ENCODE results near the gene CCR3.
"Not testable (repeated sequence)": the region's sequence is repeated elsewhere in the genome, so short reads cannot be mapped to it uniquely, and the experiment has no call there.

The CCR3 gene

DNA sequence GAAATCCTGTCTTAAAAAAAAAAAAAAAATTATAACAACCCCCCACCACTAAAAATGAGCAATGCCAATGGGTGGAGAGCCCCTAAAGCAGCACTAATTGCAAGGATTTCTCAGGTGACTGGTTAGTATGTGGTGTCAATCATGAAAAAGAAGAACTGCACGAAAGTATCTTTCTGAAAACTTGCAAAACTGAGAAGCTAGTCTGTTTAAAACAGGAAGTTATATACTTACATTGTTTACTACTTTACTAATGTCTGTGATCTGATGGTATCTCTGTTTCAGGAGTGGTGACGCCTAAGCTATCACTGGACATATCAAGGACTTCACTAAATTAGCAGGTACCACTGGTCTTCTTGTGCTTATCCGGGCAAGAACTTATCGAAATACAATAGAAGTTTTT lies at the start of gene CCR3:
Gene CCR3, plus strand, starts transcription at position 341 of the 400 bp plus-strand sequence. CDS start 22,699 bp downstream, outside the sequence.
- DNase-seq = no peak

DNA sequence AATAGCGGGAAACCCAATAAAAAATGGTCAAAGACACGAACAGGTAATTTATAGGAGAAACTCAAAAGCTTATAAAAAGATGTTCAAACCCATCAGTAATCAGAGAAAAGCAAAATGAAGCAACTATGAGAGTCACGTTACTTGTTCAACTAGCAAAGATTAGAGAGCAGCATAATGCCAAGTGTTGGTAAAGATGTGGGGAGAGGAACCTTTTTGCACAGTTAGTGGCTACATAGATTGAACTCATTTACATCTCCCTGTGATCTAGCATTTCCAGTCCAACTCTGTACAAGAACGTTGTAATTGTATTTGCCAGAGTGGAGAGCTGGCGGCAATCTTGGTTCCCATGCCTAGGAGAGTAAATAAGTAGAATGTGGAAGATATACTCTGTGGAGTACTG lies 49.3 kb upstream of the CCR3 start:
- DNase-seq = no peak

DNA sequence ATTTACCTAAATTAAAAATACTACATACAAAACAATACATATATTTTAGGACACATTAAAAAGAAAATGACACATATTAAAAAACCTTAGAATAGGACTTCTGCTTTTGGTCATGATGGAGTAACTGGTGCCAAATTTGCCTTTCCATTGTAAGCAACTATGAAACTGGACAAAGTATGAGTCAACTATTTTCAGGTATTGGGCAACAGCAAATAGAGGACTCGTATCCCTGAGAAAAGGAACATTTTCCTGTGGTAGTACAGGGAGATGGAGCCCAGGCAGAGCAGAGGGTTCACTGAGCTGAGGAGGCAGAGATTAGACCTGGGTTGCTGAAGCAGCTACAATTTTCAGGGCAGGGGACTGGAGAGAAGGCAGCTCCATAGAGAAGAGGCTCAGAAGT lies 48.8 kb upstream of the CCR3 start:
- DNase-seq = no peak

DNA sequence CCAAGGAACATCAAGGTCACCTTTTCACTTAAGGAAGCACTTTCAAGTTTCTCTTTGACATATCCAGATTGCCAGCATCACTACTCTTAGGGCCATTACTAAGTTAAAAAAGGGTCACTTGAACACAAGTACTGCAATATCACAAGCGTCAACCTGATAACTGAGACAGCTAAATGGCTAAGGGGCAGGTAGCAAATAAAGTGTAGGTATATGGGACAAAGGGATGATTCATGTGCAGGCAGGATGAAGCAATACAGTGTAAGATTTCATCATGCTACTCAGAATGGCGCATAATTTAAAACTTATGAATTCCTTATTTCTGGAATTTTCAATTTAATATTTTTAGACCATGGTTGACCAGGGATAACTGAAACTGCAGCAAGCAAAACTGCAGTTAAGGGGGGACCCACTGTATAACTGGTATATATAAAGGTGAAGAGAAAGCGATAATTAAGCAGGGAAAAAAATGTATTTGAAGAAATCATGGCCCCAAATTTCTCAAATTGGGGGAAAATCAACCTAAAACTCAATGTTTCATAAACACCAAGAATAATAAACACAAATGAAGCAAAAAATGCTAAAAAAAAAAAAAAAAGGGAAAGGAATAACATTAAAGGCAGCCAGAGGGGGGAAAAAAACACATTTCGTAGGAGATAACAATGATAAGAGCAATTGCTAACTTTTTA lies 47.2 kb upstream of the CCR3 start:
- DNase-seq = no peak

DNA sequence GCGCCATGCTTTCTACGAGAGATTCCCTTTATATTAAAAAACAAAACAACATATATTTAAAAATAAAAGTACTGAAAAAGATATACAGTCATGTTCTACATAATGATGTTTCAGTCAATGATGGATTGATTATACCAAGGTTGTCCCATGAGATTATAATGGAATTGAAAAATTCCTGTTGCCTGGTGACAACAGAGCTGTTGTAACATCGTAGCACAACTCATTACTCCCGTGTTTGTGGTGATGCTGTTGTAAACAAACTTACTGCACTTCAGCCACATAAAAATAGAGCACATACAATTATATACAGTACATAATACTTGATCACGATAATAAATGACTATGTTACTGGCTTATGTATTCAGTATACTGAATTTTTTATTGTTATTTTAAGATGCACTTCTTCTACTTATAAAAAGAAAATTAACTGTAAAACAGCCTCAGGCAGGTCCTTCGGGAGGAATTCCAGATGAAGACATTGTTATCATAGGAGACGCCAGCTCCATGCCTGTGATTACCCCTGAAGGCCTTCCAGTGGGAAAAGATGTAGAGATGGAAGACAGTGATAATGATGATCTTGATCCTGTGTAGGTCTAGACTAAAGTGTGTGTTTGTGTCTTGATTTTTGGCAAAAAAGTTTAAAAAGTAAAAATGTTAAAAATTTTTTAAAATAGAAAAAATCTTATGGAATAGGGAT lies 45.9 kb upstream of the CCR3 start:
- no peak for DNase-seq

DNA sequence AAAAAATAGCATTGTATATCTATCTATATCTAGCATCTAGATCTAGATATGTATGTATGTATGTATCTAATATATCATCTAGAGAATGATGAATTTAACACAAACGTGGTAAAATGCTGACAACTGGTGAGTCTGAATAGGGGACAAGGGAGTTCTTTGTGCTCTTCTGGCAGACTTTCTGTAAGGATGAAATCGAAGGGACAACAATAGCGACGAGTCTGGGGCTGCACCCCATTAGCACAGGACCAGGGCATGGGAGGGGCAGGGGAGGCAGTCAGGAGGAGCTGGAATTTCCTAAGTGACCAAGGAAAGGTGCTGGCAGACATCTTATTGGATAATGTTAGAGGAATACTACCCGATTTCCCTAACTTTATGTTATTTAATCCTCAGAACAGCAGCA lies 42.0 kb upstream of the CCR3 start:
- no peak for DNase-seq

DNA sequence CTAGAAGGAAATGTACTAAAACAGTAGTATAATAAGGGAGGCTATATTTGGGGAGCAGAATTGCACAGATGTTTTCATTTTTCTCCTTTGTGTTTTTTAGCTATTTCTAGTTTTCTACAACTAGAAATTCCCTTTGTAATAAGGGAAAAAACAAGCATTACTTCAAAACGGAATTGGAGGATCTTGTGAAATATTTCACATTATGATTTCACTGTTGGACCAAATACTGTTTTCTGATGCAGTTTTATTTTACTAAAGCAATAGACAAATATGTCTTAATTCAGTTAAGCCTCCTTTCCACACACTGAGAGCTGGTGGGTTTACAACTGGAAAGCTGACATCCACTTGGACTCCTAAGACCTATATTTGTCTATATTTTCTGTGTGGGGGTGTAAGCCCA lies 41.5 kb upstream of the CCR3 start:
- no peak for DNase-seq

DNA sequence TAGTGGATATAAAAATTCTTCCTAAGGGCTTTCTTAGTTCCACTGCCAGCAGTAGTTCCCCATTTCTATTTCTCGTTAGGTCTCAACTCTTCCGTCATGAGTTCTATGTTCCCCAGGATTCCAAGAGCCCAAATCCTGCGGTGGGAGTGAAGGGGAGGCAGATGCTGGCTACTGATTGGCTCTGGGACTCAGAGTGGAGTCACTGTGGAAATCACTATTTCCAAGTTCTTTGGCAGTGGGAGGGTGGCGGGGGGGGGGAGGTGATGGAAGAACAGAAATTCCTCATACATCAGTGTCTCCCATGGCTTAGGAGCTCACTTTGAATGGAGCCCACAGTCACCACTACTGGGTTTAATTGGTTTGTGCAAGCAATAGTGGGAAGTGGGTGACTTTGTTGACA lies 39.7 kb upstream of the CCR3 start:
- no peak for DNase-seq

DNA sequence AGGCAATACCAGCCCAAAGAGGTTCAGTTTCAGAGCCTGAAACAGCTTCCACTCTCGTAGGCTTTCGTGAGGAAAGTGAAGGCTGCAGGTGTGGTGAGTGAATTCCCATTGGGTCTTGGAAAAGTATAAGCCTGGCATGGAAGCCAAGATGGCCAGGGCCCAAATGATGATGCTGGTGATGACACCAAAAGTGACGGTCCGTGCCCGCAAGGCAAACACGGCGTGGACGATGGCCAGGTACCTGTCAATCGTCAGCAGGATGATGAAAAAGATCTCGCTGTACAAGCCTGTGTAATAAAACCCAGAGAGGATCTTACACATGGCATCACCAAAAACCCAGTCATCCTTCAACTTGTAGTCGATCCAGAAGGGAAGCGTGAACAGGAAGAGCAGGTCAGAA lies 38.6 kb upstream of the CCR3 start:
- DNase-seq = no peak

DNA sequence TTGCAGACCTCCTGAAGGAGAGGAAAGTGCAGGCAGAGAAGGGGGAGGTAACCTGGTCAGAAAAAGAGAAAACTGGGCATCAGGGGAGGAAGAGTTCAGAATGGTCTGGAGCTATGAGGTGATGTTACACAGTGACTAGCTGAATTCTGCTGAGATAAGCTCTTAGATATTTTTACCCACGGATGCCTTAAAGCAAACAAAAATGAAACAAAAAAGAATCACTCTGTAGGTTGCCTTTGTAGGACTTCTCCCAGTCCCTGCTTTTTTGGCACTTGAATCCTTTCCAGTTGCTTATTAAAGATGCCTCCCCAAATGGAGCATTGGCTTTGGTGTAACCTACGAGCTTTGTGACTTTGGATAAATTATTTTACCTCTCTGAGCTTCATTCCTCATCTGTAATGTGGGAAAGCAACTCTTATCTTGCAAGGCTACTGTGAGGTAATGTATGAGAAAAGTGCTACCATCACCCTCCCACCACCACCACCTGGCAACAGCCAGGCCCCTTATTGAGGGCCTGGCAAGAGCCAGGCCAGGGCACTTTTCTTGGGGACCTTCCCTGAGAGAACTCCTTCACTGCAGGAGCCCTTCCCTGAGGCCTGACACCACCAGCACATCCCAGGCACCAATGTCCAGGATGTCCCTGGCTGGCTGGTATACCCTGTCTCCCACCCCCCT lies 36.8 kb upstream of the CCR3 start:
- no peak for DNase-seq

DNA sequence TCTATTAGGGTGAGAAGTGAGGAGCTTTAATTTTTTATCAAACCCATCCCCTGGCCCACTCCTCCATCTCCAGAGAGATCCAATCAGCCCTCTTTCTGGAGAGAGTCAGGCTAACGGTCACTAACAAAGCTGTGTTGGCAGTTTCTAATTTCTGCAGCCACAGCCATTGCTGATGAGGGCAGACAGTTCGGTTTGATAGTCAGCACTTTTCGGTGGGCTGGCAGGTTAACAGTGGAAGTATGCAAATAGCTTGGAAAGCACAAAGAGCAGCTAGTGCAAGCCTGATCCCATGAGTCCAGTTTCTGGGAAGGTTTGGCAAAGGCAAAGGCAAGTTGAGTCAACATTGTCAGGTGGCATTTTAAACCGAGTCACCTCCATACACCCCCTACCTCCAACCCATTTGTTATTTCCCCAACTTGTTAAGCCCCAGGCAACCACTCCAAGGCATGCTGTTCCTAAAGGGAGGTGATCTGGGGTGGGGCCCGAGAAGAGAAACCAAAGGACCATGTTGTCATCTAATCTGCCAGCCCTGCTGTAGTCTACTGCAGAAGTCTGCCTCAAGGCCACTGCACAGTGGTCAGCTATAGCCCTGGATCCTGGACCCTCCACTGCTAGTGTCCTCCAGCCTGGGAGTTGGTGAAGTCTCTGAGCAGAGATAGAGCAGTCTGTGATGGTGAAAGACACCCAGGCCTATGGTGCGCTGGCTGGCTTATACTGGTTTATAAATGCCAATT lies 35.8 kb upstream of the CCR3 start:
- DNase-seq = no peak

DNA sequence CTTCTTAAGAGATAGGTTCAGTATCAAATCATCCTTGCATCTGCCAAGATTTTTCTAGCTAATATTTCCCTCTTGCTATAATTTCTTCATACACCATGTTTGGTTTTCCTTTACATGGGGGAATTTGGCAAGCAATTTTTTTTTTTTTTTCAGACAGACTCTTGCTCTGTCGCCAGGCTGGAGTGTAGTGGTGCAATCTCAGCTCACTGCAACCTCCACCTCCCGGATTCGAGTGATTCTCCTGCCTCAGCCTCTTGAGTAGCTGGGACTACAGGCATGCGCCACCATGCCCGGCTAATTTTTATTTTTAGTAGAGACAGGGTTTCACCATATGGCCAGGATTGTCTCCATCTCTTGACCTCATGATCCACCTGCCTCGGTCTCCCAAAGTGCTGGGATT lies 34.7 kb upstream of the CCR3 start:
- not testable (repeated sequence) for DNase-seq

DNA sequence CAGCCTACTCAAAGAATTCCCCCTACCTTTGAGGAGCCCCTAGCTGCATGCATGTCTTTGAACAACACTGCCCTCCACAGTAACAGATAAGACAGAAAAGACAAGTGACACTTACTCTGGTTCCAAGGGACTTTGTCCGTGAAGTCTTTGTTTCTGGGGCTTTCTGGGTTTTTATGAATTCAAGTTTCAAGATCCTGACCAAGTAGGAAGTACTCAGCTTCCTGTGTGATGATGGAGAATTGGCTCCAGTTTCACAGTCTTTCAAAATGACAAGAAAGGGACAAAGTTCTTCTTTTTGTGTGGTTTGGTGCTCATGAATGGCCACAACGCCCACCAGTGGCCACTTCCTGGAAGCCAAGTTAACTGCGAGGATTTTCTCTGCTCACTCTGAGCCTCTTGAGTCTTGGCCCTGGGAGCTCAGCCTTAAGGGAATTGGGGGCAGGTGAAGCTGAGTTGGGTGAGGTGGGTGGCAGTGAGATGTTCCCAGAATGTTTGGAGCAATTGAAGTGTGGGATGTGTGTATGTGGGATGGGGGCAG lies 34.0 kb upstream of the CCR3 start, which contains the start of gene CCR1:
Gene CCR1, minus strand, starts transcription at position 147 of the 538 bp plus-strand sequence. CDS start 4,000 bp downstream, outside the sequence.
- DNase-seq = peak; percentile 2

DNA sequence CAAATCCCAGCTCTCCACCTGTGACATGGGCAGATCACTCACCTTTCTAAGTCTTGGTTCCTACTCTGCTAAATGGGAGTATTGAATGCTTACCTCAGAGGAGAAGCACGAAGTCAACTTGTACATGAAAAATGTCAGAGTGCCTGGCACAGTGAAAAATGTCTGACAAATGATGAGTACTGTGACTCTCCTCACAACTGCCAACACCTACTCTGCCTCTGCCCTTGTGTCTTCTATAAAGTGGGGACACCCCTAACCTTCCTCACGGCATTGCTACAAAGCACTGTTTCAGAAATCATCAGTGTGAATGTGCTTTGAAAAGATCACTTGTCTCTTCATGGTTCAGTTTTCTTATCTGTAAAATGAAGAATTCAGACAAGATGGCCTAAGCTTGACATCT lies 33.2 kb upstream of the CCR3 start:
- DNase-seq = no peak

DNA sequence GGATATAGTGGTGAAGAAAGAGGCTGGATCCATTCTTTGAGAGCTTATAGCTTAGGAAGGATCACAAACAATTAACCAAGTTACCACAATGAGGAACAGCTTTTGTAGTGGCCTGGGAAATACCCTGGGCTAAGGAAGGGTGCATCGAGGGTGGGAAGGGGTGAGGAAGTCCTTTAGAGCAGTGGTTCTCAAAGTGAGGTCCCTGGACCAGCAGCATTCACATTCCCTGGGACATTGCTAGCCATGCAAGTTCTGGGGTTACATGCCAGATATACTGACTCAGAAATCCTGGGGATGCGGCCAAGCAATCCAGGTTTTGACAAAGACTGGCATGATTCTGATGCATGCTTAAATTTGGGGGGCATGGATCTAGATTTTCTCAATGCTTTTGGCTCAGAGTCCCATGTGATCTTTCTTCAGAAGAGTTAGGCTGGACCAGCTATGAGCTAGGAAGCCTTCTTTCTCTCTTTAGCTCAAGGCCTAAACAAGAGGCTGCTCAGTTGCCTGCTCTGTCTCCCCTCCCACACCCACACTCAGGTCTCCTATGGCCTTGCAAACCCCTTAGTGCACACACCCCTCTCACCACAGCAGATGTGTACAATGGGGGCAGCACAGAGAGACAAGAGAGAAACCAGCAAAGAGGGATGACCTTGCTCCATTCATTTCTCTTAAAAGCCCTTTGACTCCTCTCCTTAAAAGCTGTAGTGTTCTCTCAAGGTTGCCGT lies 32.4 kb upstream of the CCR3 start:
- no peak for DNase-seq

DNA sequence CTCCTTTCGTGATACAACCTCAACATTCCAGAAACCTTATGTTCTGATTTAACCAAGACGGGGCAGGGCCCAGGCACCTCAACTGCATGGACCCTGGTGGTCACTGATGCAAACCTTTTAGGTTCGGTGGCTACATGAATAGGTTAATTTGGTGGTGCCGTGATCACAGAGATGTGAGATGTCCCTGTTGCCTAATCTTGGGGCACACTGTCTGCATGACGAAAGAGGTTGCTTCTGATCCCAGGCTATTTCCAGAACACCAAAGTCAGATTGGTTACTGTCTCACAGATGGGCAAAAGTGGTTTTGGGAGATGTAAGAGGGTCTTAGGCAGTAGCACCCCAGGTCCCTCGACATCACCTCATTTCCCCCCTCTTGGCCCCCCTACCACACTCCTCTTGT lies 30.2 kb upstream of the CCR3 start:
- no peak for DNase-seq

DNA sequence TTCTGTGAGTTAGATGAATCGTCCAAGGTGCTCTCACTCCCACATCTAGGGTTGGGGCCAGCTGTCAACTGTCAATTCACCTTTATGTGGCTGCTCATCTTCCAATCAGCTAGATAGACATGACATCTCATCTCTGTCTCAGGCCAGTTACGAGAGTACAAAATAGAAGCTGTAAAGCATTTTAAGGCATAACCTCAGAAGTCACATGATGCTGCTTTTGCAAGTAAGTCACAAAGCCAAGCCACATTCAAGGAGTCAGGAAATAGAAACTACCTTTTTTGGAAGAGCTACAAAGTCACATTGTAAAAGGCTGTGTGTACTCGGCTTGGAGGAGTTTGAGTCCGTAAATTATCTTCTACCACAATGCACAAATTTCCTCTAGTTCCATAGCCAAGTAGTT lies 29.1 kb upstream of the CCR3 start:
- DNase-seq = no peak

DNA sequence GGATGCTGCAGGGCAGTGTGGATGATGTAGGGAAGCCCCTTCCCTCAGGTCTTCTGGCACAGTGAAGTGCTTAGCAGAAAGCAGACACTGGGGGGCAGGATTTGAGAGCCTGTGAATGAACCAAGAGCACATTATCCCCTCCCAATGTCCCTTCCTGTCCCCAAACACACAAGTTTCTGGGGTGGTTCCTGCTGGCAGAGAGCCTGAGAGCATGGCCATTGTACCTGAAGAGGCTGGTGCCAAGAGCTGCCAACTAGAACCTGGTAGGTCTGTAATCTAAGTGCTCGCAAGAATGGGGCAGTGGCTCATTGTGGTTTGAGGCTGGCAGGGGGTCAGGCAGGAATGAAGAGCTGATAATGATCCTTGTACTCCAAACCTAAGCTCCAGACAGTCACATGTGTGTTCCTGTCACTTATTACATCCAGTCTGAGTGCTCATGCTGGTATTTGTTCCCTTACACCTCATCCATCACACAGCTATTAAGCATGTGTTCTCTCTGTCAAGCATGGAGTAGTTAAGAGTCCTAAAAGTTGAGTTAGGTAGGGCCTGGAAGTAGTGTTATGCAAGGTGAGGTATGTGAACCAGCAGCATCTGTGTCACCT lies 27.4 kb upstream of the CCR3 start:
- peak; percentile 4 for DNase-seq

DNA sequence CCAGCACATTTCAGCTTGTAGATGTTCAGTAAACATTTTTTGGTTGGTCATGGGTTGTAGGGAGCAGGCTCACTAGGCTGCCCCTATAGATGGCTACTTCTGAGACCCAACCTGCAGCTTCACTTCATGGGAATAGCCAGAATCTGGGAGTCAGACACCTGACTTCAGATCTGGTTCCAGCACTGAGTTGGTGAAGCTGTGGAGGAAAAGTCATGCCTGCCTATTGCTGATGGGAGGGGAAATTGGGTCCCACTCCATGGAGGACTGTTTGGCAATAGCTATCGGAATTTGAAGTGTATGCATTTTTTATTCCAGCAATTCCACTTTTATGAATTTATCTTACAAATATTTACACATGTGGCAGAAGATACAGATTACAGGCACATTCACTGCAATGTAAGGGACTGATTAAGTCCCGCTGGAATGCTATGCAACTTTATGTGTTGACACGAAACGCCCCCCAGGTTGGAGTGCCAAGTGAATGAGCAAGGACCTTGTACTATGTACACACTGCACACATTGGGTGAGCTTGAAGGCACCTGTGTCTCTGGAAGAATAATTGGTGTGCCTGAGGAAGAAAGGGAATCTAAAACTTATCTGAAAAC lies 26.3 kb upstream of the CCR3 start:
- DNase-seq = no peak

DNA sequence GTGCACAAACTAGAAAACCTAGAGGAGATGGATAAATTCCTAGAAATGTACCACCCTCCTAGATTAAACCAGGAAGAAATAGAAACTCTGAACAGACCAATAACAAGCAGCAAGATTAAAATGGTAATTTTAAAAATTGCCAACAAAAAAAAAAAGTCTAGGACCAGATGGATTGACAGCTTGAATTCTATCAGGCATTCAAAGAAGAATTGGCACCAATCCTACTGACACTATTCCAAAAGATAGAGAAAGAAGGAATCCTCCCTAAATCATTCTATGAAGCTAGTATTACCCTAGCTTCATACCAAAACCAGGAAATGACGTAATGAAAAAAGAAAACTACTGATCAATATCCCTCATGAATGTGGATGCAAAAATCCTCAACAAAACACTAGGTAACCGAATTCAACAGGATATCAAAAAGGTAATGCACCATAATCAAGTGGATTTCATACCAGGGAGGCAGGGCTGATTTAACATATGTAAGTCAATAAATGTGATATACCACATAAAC lies 24.0 kb upstream of the CCR3 start:
- DNase-seq = no peak

DNA sequence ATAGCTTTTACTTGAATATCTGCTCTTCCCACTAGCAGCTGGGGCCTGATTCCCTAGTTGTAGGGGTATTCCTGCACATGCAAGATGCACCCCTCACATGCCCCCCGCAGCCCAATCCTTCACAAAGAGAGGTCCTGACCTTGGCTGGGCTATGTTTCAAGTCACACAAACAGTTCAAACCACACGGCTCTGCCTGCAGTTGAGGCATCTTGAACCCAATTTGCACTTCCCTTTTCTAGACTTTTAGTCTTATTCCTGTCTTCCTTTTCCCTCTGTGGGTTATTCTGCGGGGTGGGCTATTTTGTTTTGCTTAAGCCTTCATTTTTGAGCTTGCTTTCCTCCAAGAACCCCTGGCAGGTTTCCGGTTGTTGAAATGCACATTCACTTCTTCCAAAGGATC lies 20.9 kb upstream of the CCR3 start:
- no peak for DNase-seq
